B cell (primary cell): Measurements from ENCODE around the gene CENPA. TPM values are rescaled to one million over a fixed set of nuclear protein-coding genes. Genes with fewer than 3 reads are reported as not detected.

Source experiments
- ATAC-seq: fragments of 200-7000 bp; cut with Tn5 transposase; one replicate; pipeline ENCODE4 v1.10.0; 2021; ENCODE audit warnings: low read depth, mild to moderate bottlenecking, moderate number of reproducible peaks, moderate library complexity
- CTCF ChIA-PET: fragments of 350-600 bp; sonication (Branson Sonifier 250); formaldehyde crosslinking; loops from one replicate; lab custom pipeline; 2021; ENCODE audit warnings: antibody characterized with exemption, inconsistent platforms; lab: Charles Lee
- POLR2A ChIA-PET: fragments of 350-600 bp; sonication (Branson Sonifier 250); formaldehyde crosslinking; loops from one replicate; lab custom pipeline; 2021; ENCODE audit warnings: antibody characterized with exemption; lab: Charles Lee
- DNase-seq: peaks from one replicate; pipeline ENCODE4 v3.0.0; 2013
- H2AFZ ChIP-seq: 2 replicates; pipeline ENCODE4 v1.6.1; 2012; ENCODE audit warnings: mild to moderate bottlenecking, low read depth, low read length; ENCODE audit not compliant: insufficient read depth, poor library complexity, severe bottlenecking
- H3K27ac ChIP-seq, 2 donors: 1 replicate in 1 of 2; 2 replicates in 1 of 2; pipeline ENCODE4 v1.5.1; 2012 to 2013; ENCODE audit warnings: low read length in 2 of 2, mild to moderate bottlenecking in 2 of 2, moderate library complexity in 1 of 2
- H3K27me3 ChIP-seq, 4 experiments: fragments of 200-600 bp in 1 of 4; sonication (generic) in 1 of 4; replicated peaks in 1 of 4; 1 replicate in 2 of 4; 2 replicates in 2 of 4; pipeline versions ENCODE4 v1.6.1 to v1.7.0; 2013 to 2016; ENCODE audit warnings: low read length in 3 of 4, mild to moderate bottlenecking in 2 of 4, mixed read lengths in 1 of 4, moderate library complexity in 1 of 4; ENCODE audit not compliant: insufficient read depth in 4 of 4, control insufficient read depth in 3 of 4; ENCODE audit errors: control extremely low read depth in 1 of 4
- H3K36me3 ChIP-seq, 2 experiments: replicated peaks in 1 of 2; 1 replicate in 1 of 2; 2 replicates in 1 of 2; pipeline versions ENCODE4 v1.6.1 to v1.7.1; 2013; ENCODE audit warnings: low read length in 1 of 2; ENCODE audit not compliant: insufficient read depth in 2 of 2, control insufficient read depth in 1 of 2; ENCODE audit errors: control extremely low read depth in 1 of 2, extremely low read depth in 1 of 2
- H3K4me1 ChIP-seq, 2 donors: fragments of 200-600 bp in 1 of 2; sonication (generic) in 1 of 2; 1 replicate in 1 of 2; 2 replicates in 1 of 2; pipeline versions ENCODE4 v1.5.1 to v1.6.1; 2013 to 2017; ENCODE audit warnings: low read length in 2 of 2; ENCODE audit not compliant: control insufficient read depth in 2 of 2, insufficient read depth in 2 of 2
- H3K4me2 ChIP-seq: replicated peaks from 2 replicates; pipeline ENCODE3; 2012; ENCODE audit warnings: mild to moderate bottlenecking, low read depth, low read length; ENCODE audit not compliant: poor library complexity, severe bottlenecking
- H3K4me3 ChIP-seq, 5 experiments: fragments of 200-600 bp in 1 of 5; sonication (generic) in 1 of 5; 1 replicate in 3 of 5; 2 replicates in 2 of 5; pipeline versions ENCODE4 v1.5.1 to v1.7.0; 2011 to 2016; ENCODE audit warnings: low read length in 4 of 5, mild to moderate bottlenecking in 4 of 5, low read depth in 2 of 5, control low read depth in 1 of 5, moderate library complexity in 1 of 5; ENCODE audit not compliant: insufficient read depth in 1 of 5; ENCODE audit errors: control extremely low read depth in 1 of 5, extremely low read depth in 1 of 5
- H3K79me2 ChIP-seq: fragments of 200-600 bp; sonication (generic); one replicate; pipeline ENCODE4 v1.6.0; 2016; ENCODE audit warnings: low read length; ENCODE audit not compliant: control insufficient read depth, insufficient read depth
- H3K9ac ChIP-seq: fragments of 200-600 bp; sonication (generic); 2 replicates; pipeline ENCODE4 v1.6.1; 2017; ENCODE audit warnings: mild to moderate bottlenecking, low read length, moderate library complexity
- H3K9me3 ChIP-seq, 3 donors: one replicate each; pipeline versions ENCODE4 v1.6.1 to v1.7.1; 2013; ENCODE audit warnings: low read length in 2 of 3; ENCODE audit not compliant: control insufficient read depth in 2 of 3, insufficient read depth in 1 of 3; ENCODE audit errors: control extremely low read depth in 1 of 3
- H4K20me1 ChIP-seq: 2 replicates; pipeline ENCODE4 v1.6.0; 2012; ENCODE audit warnings: mild to moderate bottlenecking, low read length; ENCODE audit not compliant: insufficient read depth, control insufficient read depth, poor library complexity, severe bottlenecking
- H3K27ac Mint-ChIP-seq: one replicate; pipeline ENCODE4 v1.8.0; 2021; ENCODE audit warnings: mixed read lengths
- H3K27me3 Mint-ChIP-seq: one replicate; pipeline ENCODE4 v1.8.0; 2021; ENCODE audit warnings: mixed read lengths
- H3K4me1 Mint-ChIP-seq: one replicate; pipeline ENCODE4 v1.8.0; 2021; ENCODE audit warnings: mixed read lengths
- H3K4me3 Mint-ChIP-seq: one replicate; pipeline ENCODE4 v1.8.0; 2021; ENCODE audit warnings: mixed read lengths
- H3K9me3 Mint-ChIP-seq: one replicate; pipeline ENCODE4 v1.8.0; 2022; ENCODE audit warnings: mixed read lengths; ENCODE audit not compliant: insufficient read depth
- EZH2 ChIP-seq: IDR thresholded peaks from 2 replicates; pipeline ENCODE4 v1.6.1; 2012; ENCODE audit warnings: borderline replicate concordance, low read depth, mild to moderate bottlenecking, moderate library complexity, low read length; ENCODE audit not compliant: insufficient read depth, poor library complexity, severe bottlenecking
- WGBS: methylation state at CpG from one replicate; pipeline ENCODE4 v1.1.5; 2013; ENCODE audit warnings: missing lambda C conversion rate; ENCODE audit not compliant: insufficient coverage; 5-methylcytosine and 5-hydroxymethylcytosine counted together
- intact Hi-C: fragments of 100-400 bp; cut with micrococcal nuclease; formaldehyde crosslinking; loops from one replicate; pipeline ENCODE4 v1.10.0; 2022
- polyA plus RNA-seq: library from polyadenylated mRNA; depleted of rRNA; stranded (reverse); fragments of >200 nt; gene quantifications from 2 replicates; pipeline ENCODE4 v1.2.3, GENCODE V29; 2012
- total RNA-seq, 2 donors: library from RNA; stranded (reverse); fragments of 120-200 nt in 1 of 2; gene quantifications; 1 replicate in 1 of 2; 2 replicates in 1 of 2; pipeline versions ENCODE4 v1.2.3 to v1.2.4, GENCODE V29; 2013 to 2022
- TF ChIP-seq, protein P1 (sequence below): fragments of 200-600 bp; IDR thresholded peaks from one replicate; pipeline ENCODE4 v1.8.0; 2022; ENCODE audit warnings: antibody characterized with exemption, mild to moderate bottlenecking

CENPA gene
- total and polyA plus RNA-seq, 2 donors (not counting 1 experiment from before 2014, with no cell fraction given) = 0.10 TPM; not detected in 1

DNA sequence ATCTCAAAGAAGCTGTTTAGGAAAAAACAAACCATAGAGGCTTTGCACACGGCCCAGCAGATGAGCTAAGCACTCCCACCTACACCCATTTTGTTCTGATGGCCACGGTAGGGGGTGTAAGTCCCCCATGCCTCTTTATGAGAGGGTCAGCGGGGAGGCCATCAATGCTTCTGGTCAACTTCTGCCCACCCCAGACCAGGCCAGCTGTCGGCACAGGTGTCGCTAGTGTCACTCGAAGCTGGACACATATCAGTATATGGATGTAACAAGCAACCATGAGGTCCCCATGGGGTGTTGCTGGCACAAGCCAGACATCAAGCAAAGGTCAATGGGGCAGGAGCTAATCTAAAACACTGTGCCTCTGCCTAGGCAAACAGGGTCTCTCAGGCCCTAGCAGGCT lies 45.5 kb upstream of the CENPA start:
- no peak overlapping the region for H3K27ac Mint-ChIP-seq

DNA sequence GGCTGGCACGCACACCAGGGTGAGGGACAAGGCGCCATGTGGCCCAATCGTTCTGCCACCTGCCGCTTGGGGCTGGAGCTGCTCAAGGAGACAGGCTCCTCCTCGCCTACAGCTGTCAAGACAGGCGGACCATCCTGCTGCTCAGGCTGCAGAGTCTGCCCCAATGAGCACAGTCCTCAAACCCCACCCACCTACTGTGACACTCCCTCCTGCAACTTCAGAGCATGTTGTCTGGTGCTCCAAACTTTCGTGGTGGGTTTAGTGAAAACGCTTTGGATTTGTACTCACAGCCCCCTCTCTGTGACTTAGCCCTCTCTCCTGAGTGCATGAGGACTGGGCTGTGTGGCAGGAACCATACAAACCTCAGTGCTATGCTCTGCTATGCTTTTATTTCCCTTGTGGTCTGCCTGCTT lies 45.0 kb upstream of the CENPA start:
- H3K27ac Mint-ChIP-seq = no peak overlapping the region
- Histone ChIP-seq H3K9ac (no peak overlapping the region), H4K20me1 (no peaks in the 10 kb centered on the region), H3K4me2 (no peak overlapping the region), H2AFZ (peak overlapping the region; percentile 33), H3K79me2 (no peaks in the 10 kb centered on the region), H3K36me3 (no peaks in the 10 kb centered on the region), H3K4me3 (no peak overlapping the region), H3K27ac (no peak overlapping the region), H3K27me3 (peaks cover 0 to 3% (median 1%) of the 10 kb centered on the region in 4 experiments), H3K4me1 (no peaks in the 10 kb centered on the region), H3K9me3 (peaks cover 0 to 2% (median 0%) of the 10 kb centered on the region in 3 donors)
- H3K9me3 Mint-ChIP-seq = no peaks in the 10 kb centered on the region
- ChIA-PET CTCF (no interaction called here), POLR2A (no interaction called here)
- peaks cover 14% of the 10 kb centered on the region for H3K27me3 Mint-ChIP-seq
- no peak for TF ChIP-seq EZH2
- TF ChIP-seq, protein P1, sequence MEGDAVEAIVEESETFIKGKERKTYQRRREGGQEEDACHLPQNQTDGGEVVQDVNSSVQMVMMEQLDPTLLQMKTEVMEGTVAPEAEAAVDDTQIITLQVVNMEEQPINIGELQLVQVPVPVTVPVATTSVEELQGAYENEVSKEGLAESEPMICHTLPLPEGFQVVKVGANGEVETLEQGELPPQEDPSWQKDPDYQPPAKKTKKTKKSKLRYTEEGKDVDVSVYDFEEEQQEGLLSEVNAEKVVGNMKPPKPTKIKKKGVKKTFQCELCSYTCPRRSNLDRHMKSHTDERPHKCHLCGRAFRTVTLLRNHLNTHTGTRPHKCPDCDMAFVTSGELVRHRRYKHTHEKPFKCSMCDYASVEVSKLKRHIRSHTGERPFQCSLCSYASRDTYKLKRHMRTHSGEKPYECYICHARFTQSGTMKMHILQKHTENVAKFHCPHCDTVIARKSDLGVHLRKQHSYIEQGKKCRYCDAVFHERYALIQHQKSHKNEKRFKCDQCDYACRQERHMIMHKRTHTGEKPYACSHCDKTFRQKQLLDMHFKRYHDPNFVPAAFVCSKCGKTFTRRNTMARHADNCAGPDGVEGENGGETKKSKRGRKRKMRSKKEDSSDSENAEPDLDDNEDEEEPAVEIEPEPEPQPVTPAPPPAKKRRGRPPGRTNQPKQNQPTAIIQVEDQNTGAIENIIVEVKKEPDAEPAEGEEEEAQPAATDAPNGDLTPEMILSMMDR = no peak
- no peak for DNase-seq
- peaks cover 7% of the 10 kb centered on the region for H3K4me1 Mint-ChIP-seq
- intact Hi-C loops = no loop called here
- WGBS = 5% methylated on average over 6 of the region's 8 CpGs
- H3K4me3 Mint-ChIP-seq = no peak overlapping the region
- no peak for ATAC-seq

More for the DNA sequence above, 45.5 kb upstream of the CENPA start:
- H3K27ac ChIP-seq = no peak overlapping the region
- no peak overlapping the region for H3K4me2 ChIP-seq
- peaks cover 16% of the 10 kb centered on the region for H3K27me3 Mint-ChIP-seq
- intact Hi-C loops = no loop called here
- TF ChIP-seq, protein P1 = no peak
- TF ChIP-seq EZH2 = no peak
- no peaks in the 10 kb centered on the region for H3K36me3 ChIP-seq
- 67% methylated on average over 2 of the region's 6 CpGs for WGBS
- ChIA-PET POLR2A (no interaction called here), CTCF (interaction anchor here (1.3 kb wide), 1 partner anchor 8 kb away, joined by 3 read pairs; no protein-coding TSS in a partner anchor)
- no peak overlapping the region for H3K4me3 ChIP-seq
- no peaks in the 10 kb centered on the region for H3K4me1 ChIP-seq
- H3K4me1 Mint-ChIP-seq = peaks cover 7% of the 10 kb centered on the region
- DNase-seq (no peak), ATAC-seq (no peak)
- H3K27me3 ChIP-seq = peaks cover 0 to 3% (median 1%) of the 10 kb centered on the region in 4 experiments
- no peak overlapping the region for H3K4me3 Mint-ChIP-seq
- H2AFZ ChIP-seq = no peak overlapping the region
- H3K9ac ChIP-seq = no peak overlapping the region
- no peaks in the 10 kb centered on the region for H3K79me2 ChIP-seq
- no peaks in the 10 kb centered on the region for H3K9me3 Mint-ChIP-seq
- H4K20me1 ChIP-seq = no peaks in the 10 kb centered on the region
- H3K9me3 ChIP-seq = peaks cover 0 to 2% (median 0%) of the 10 kb centered on the region in 3 donors
